Cardiac muscle cell (in vitro differentiated cells and primary cell): ENCODE measurements around the gene CACNA1C. TPM values are rescaled to one million over a fixed set of nuclear protein-coding genes. Genes with fewer than 3 reads are reported as not detected.

Source experiments
- DNase-seq, 2 donors: peaks; one replicate each; pipeline versions ENCODE4 v3.0.0 to v3.0.0-alpha.2; 2010 to 2017; ENCODE audit warnings: low read depth in 1 of 2, low spot score in 1 of 2
- H3K27ac ChIP-seq: fragments of 200-600 bp; sonication (generic); 2 replicates; pipeline ENCODE4 v1.5.1; 2016
- H3K27me3 ChIP-seq: fragments of 200-600 bp; sonication (generic); 2 replicates; pipeline ENCODE4 v1.6.0; 2016; ENCODE audit warnings: control low read depth
- H3K36me3 ChIP-seq: fragments of 200-600 bp; sonication (generic); 2 replicates; pipeline ENCODE4 v1.5.1; 2016; ENCODE audit warnings: control low read depth
- H3K4me1 ChIP-seq: fragments of 200-600 bp; sonication (generic); 2 replicates; pipeline ENCODE4 v1.8.1; 2017; ENCODE audit warnings: low read depth, mild to moderate bottlenecking, mixed run types
- H3K4me3 ChIP-seq: fragments of 200-600 bp; sonication (generic); 2 replicates; pipeline ENCODE4 v1.5.1; 2016; ENCODE audit warnings: mild to moderate bottlenecking
- H3K9me3 ChIP-seq: fragments of 200-600 bp; sonication (generic); 2 replicates; pipeline ENCODE4 v1.5.1; 2017; ENCODE audit warnings: low read depth, mild to moderate bottlenecking, control low read depth
- polyA plus RNA-seq: library from polyadenylated mRNA; unstranded; fragments of >200 nt; fragmentation: Nextera tagmentation; extraction: Ambion mirVana; gene quantifications from 2 replicates; pipeline ENCODE4 v1.2.1, GENCODE V29; 2016
- total RNA-seq: library from RNA; depleted of rRNA; stranded (reverse); fragments of >200 nt; gene quantifications from 2 replicates; pipeline ENCODE4 v1.2.3, GENCODE V29; 2016
- TF ChIP-seq, protein P1 (sequence below): IDR thresholded peaks from 2 replicates; pipeline ENCODE4 v1.5.1; 2012; ENCODE audit warnings: low read depth, mild to moderate bottlenecking, low read length

The CACNA1C gene
- total and polyA plus RNA-seq, 2 experiments from 2014 or later = 40.8 to 77.8 TPM

DNA sequence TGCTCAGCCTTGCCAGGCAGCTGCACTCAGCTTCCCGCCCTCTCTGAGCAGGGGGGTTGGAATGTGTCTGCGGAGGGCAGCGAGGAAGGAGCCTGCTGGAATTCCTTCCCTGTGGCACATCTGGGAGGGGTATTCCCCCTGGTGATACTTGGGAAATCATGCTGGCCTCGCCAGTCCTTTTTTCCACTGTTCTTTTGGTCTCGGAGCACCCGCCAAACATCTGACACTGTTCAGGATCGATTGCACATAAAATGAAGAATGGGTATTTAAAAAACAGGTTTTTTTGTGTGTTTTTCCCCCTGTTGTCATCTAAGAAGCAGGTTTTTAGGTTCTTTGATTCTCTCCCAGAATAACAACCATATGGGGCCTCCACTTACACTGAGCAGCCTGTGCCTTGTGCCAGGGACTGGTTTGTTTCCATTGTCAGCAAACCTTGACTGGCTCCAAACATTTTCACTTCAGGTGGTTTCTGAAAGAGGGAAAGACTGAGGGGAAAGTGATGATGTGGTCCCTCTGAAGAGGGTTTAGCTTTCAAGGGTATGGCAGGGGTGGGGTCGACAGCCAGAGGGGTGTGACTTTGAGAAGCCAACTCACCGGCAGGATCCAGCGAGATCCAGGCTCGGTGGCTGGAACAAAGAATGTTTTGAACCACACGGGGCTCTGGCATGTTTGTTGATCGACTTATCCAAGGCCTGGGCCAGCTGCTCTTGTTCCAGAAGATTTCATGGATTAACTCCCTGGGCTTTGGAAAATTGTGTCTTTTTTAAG is 215.1 kb downstream of the CACNA1C start:
- Histone ChIP-seq H3K4me3 (no peak overlapping the region), H3K27ac (no peak overlapping the region), H3K9me3 (no peaks in the 10 kb centered on the region), H3K27me3 (no peaks in the 10 kb centered on the region), H3K36me3 (no peaks in the 10 kb centered on the region), H3K4me1 (peaks cover 14% of the 10 kb centered on the region)
- TF ChIP-seq, protein P1, sequence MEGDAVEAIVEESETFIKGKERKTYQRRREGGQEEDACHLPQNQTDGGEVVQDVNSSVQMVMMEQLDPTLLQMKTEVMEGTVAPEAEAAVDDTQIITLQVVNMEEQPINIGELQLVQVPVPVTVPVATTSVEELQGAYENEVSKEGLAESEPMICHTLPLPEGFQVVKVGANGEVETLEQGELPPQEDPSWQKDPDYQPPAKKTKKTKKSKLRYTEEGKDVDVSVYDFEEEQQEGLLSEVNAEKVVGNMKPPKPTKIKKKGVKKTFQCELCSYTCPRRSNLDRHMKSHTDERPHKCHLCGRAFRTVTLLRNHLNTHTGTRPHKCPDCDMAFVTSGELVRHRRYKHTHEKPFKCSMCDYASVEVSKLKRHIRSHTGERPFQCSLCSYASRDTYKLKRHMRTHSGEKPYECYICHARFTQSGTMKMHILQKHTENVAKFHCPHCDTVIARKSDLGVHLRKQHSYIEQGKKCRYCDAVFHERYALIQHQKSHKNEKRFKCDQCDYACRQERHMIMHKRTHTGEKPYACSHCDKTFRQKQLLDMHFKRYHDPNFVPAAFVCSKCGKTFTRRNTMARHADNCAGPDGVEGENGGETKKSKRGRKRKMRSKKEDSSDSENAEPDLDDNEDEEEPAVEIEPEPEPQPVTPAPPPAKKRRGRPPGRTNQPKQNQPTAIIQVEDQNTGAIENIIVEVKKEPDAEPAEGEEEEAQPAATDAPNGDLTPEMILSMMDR = no peak
- peak in 1 of 2 donors; percentile 59 for DNase-seq

DNA sequence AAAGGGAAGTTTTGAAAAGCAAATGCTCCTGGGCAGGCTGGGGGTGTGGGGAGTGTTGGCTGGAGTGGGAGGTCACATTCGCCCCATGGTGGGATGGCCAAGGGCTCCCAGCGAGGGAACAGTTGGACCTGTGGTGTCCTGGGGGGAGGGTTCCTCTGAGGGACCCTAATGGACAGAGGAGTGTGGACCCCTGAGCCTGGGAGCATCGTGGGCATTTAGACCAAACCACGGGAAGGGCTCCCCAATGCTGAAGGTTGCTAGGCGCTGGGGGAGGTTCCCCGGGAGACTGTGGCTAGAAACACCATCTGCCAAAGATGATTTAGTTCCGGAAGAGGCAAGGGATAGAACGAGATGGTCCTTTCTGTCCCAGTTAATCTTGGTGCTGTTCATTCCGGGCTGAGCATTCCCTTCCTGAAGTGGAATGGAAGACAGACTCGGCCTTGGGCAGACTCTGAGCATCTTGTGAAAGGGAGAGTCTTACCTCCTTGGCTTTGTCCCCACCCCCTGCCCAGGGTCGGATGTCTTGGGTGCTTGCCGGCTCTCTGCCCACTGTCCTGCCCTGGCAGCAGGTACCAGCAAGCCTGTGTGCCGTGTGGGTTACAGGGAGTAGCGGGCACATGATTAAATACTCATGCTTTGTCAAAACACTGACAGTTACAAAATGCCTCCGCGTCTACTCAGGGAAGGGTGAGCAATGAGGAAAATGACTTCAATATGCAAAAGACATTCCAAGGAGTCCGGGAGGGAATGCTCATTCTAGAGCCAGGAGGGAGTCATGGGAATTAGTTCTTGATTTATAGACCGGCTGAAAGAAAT is 215.9 kb downstream of the CACNA1C start:
- Histone ChIP-seq H3K27me3 (no peaks in the 10 kb centered on the region), H3K36me3 (no peaks in the 10 kb centered on the region), H3K9me3 (no peaks in the 10 kb centered on the region), H3K4me3 (no peak overlapping the region), H3K27ac (no peak overlapping the region), H3K4me1 (peaks cover 14% of the 10 kb centered on the region)
- DNase-seq = peak in 1 of 2 donors; percentile 77
- TF ChIP-seq, protein P1 = no peak

DNA sequence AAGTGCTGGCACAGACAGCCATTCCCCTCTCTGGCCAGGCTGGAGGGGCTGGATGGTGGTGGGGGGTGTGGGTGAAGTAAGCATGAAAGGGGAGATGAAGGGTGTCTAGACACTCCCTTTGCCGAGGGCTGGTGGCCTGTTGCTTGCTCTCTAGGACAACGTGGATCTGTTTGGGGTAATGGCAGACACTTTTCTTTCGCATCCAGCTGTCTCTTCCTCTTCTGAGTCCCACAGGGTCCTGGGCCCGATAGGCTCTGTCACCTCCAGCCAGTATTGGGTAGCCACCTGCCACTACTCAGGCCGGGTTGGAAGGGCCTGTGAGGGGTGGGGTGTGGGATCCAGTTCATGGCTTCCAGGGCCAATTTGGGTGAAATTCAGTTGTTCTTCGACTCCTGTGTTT is 218.1 kb downstream of the CACNA1C start:
- TF ChIP-seq, protein P1 = no peak
- Histone ChIP-seq H3K4me1 (peaks cover 10% of the 10 kb centered on the region), H3K27ac (no peak overlapping the region), H3K4me3 (no peak overlapping the region), H3K27me3 (no peaks in the 10 kb centered on the region), H3K9me3 (no peaks in the 10 kb centered on the region), H3K36me3 (no peaks in the 10 kb centered on the region)
- DNase-seq = no peak

DNA sequence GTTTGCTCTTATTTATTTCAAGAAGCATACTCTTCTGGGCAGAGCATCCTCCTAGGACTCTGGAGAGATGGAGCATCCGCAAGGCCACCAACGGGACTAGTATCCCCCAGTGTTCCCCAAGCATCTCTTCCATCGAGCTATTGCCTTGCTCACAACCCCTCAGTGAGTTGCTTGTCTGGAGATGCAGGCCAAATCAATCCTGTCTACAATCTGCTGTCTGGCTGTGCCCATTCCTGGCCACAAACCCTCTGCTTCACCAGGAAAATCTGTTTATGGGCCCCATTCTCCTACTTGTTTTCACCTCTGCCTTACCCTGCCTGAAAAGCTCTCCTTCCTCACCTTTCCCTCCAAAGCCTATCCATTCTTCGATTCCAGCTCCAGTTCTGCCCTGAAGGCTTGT is 219.2 kb downstream of the CACNA1C start:
- H3K4me3 ChIP-seq = no peak overlapping the region
- no peaks in the 10 kb centered on the region for H3K36me3 ChIP-seq
- H3K4me1 ChIP-seq = peaks cover 10% of the 10 kb centered on the region
- TF ChIP-seq, protein P1 = no peak
- H3K9me3 ChIP-seq = no peaks in the 10 kb centered on the region
- H3K27ac ChIP-seq = no peak overlapping the region
- no peak for DNase-seq
- H3K27me3 ChIP-seq = no peaks in the 10 kb centered on the region

DNA sequence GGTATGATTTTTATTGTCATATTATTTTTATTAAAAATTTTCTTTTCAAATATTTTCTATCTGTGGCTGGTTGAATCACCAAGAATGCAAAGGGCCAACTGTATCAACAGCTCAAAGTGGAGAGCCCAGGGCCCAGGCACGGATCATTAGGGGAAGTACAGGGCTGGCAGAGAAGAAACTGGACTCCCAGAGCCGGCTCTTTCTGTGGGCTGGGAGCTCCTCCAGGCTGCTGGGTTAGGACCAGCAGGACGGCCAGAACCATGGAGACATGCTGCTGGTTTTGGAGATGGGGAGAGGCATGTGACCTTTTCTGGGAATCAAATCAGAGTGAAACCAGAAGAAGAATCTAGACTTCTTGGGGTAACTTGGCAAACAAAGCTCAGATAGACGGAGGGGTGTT is 220.5 kb downstream of the CACNA1C start:
- Histone ChIP-seq H3K4me3 (no peak overlapping the region), H3K27me3 (no peaks in the 10 kb centered on the region), H3K27ac (no peak overlapping the region), H3K9me3 (no peaks in the 10 kb centered on the region), H3K36me3 (no peaks in the 10 kb centered on the region), H3K4me1 (peaks cover 5% of the 10 kb centered on the region)
- peak in 1 of 2 donors; percentile 54 for DNase-seq
- TF ChIP-seq, protein P1 = peak; percentile 30
